ENCODE data around the gene POU6F2. TPM values are rescaled to one million over a fixed set of nuclear protein-coding genes. Genes with fewer than 3 reads are reported as not detected.

POU6F2 gene
- total RNA-seq, 2 experiments from 2014 or later, result not detected

GRCh38 chr7:39280337-39280736, 302.6 kb downstream of the POU6F2 start:
- ATAC-seq (no peak), DNase-seq (no peak)
- Mint-ChIP-seq H3K36me3 (ENCODE audit: low read depth) (no peaks in the 10 kb centered on the region), H3K27me3 (peaks cover 2% of the 10 kb centered on the region), H3K4me1 (ENCODE audit: low read depth) (no peaks in the 10 kb centered on the region), H3K4me3 (no peak overlapping the region), H3K9me3 (peaks cover 2% of the 10 kb centered on the region), H3K27ac (no peak overlapping the region)
- ChIA-PET CTCF (no interaction called here), POLR2A (no interaction called here)
- TF ChIP-seq CTCF (IDR thresholded peaks at IDR 0.05), result no peak
- intact Hi-C loops (cut with micrococcal nuclease), result no loop called here

GRCh38 chr7:39285256-39285655, 307.5 kb downstream of the POU6F2 start:
- intact Hi-C loops (cut with micrococcal nuclease), result no loop called here
- CTCF ChIA-PET, result no interaction called here
- POLR2A ChIA-PET, result no interaction called here
- TF ChIP-seq CTCF (IDR thresholded peaks at IDR 0.05), result no peak
- Mint-ChIP-seq H3K4me1 (ENCODE audit: low read depth) (no peaks in the 10 kb centered on the region), H3K9me3 (peaks cover 2% of the 10 kb centered on the region), H3K36me3 (ENCODE audit: low read depth) (no peaks in the 10 kb centered on the region), H3K27me3 (peaks cover 6% of the 10 kb centered on the region), H3K27ac (no peak overlapping the region), H3K4me3 (no peak overlapping the region)
- ATAC-seq (no peak), DNase-seq (no peak)

- peaks cover 4% of the 10 kb centered on the region for H3K27me3 Mint-ChIP-seq
- TF ChIP-seq CTCF (IDR thresholded peaks at IDR 0.05), result no peak
- no peak overlapping the region for H3K27ac Mint-ChIP-seq
- no peak for DNase-seq
- ChIA-PET CTCF (no interaction called here), POLR2A (no interaction called here)
- no peak for ATAC-seq
- H3K4me3 Mint-ChIP-seq, result no peak overlapping the region
- no peaks in the 10 kb centered on the region for H3K36me3 Mint-ChIP-seq (ENCODE audit: low read depth)
- no peaks in the 10 kb centered on the region for H3K4me1 Mint-ChIP-seq (ENCODE audit: low read depth)
- intact Hi-C loops (cut with micrococcal nuclease), result no loop called here
- H3K9me3 Mint-ChIP-seq, result no peaks in the 10 kb centered on the region
Observed at GRCh38 chr7:39288303-39288702, 310.6 kb downstream of the POU6F2 start.

- Mint-ChIP-seq H3K36me3 (ENCODE audit: low read depth) (no peaks in the 10 kb centered on the region), H3K9me3 (no peaks in the 10 kb centered on the region), H3K27me3 (peaks cover 2% of the 10 kb centered on the region), H3K27ac (no peak overlapping the region), H3K4me3 (no peak overlapping the region), H3K4me1 (ENCODE audit: low read depth) (no peaks in the 10 kb centered on the region)
- ATAC-seq, result no peak
- ChIA-PET CTCF (no interaction called here), POLR2A (interaction anchor here (0.5 kb wide), 1 partner anchor 149 kb away, joined by 3 read pairs; no protein-coding TSS in a partner anchor)
- intact Hi-C loops (cut with micrococcal nuclease), result no loop called here
- no peak for DNase-seq
- no peak for TF ChIP-seq CTCF (IDR thresholded peaks at IDR 0.05)
Observed at GRCh38 chr7:39291628-39292410, 314.1 kb downstream of the POU6F2 start.

GRCh38 chr7:39293056-39293823, 315.5 kb downstream of the POU6F2 start:
- no peak overlapping the region for H3K4me3 Mint-ChIP-seq
- no peak for TF ChIP-seq CTCF (IDR thresholded peaks at IDR 0.05)
- H3K4me1 Mint-ChIP-seq (ENCODE audit: low read depth), result no peaks in the 10 kb centered on the region
- H3K9me3 Mint-ChIP-seq, result no peaks in the 10 kb centered on the region
- ATAC-seq (no peak), DNase-seq (no peak)
- no peaks in the 10 kb centered on the region for H3K36me3 Mint-ChIP-seq (ENCODE audit: low read depth)
- ChIA-PET CTCF (no interaction called here), POLR2A (no interaction called here)
- no peaks in the 10 kb centered on the region for H3K27me3 Mint-ChIP-seq
- H3K27ac Mint-ChIP-seq, result no peak overlapping the region
- intact Hi-C loops (cut with micrococcal nuclease), result no loop called here
